ENCODE measurements around the gene ZIC4.
A peak's percentile ranks its signal among the peaks of the same experiment; 100 is the strongest.

DNA sequence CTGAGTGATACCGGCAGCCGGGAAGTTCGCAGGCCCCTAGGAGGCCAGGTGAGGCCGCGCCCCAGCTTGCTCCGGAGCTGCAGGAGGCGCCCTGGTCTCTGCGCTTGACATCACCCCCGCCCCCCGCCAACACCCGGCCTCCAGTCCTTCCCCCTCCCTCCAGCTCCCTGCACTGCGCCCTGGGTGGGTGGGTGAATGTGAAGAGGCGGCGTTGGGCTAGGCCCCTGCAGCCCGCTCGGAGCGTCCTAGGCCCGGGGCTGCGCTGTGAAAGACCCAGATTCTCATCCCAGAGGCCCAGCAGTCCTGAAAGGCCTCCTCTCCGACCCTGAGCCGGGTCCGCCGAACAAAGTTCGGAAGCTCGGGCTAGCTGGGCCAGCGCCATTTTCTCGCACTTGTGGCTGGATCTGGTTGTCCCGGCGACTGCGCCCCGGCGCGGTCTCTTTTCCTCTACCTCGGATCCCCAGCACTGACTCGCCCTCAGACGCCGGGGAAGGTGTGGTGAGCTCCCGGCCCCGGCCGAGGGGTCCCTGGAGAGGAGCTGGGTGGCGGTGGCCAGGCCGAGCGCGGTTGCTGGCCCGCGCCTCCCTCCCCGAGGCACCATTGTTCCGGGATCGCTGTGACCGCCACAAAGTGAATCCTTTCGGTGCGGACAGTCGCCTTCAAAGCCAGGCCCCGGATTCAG, 12.9 kb downstream of the ZIC4 start:
- TF ChIP-seq EZH2 (IDR thresholded peaks at IDR 0.05) (no peak), POLR2AphosphoS5 (IDR thresholded peaks at IDR 0.05; ENCODE audit: borderline replicate concordance, low read depth, low read length) (peak; percentile 23; the same call in 1 of the 2 replicates), FOXP2 (optimal IDR thresholded peaks at IDR 0.05; ENCODE audit: control extremely low read depth, extremely low read length, insufficient read depth) (no peak)

Data from SK-N-MC (cell line).